ENCODE results near the gene GEN1. TPM values are rescaled to one million over a fixed set of nuclear protein-coding genes. Genes with fewer than 3 reads are reported as not detected.

The GEN1 gene
- total and polyA plus RNA-seq, 2 of the 13 experiments (the other 11 are each of a cell fraction or from before 2014, with no cell fraction given) = 9.9 to 27.1 TPM

DNA sequence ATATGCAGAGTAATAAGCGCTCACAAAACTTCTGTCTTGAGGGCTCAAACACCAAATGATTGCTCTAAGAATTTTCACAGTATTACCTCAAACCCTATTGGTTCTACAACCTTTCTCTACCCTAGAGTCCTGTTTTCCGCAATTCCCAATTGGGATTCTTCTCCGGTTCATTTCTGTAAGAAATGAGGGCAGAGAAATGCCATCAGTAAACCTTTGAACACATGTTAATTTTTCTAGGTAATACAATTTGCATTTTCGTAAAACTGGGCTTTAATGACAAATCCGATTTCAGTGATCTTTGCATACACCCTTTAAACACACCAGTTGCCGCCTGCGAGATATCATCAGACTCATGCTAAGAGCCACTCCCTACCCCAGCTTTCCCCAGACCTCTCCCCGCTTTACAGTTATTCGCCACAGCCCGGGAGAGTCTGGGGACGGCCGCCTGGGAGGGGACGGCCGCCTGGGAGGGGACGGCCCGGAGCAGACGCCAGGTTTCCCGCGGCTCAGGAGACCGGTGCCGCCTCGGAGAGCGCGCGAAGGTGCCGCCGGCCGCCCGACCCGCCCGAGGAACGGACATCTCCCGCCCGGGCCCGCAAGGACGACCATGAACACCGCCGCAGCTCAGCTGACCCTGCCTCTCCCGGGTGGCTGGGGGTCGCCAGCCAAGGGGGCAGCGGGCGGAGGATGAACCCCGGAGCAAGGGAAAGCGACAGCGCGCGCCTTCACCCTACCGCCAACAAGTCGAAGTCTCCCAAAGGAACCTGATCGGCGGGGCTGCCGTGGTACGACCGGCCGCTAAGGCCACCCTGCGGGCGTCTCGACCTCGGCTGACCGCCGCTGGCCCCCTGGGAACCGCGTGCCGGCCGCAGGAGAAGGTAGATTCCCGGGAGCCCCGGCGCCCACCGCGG is 791 bp upstream of the GEN1 start (continued):
- TF ChIP-seq ZNF10 (CRISPR knock-in tag; IDR thresholded peaks at IDR 0.05; ENCODE audit: borderline replicate concordance, low read depth) (no peak), KMT2A (CRISPR knock-in tag; IDR thresholded peaks at IDR 0.05) (peak; percentile 94), HDAC6 (IDR thresholded peaks at IDR 0.05; ENCODE audit: low read depth, low read length) (no peak), RBM39 (IDR thresholded peaks at IDR 0.05; ENCODE audit: low read depth, low read length, poor library complexity, severe bottlenecking) (no peak), PRDM4 (CRISPR knock-in tag; IDR thresholded peaks at IDR 0.05; ENCODE audit: borderline replicate concordance) (0 out of 2 replicates have a peak, but pooled peaks have one; percentile 55), DMAP1 (CRISPR knock-in tag; IDR thresholded peaks at IDR 0.05) (peak; percentile 45), ZNF883 (CRISPR knock-in tag; IDR thresholded peaks at IDR 0.05; ENCODE audit: not compliant biosample characterization) (peak; percentile 64), NFKBIZ (CRISPR knock-in tag; IDR thresholded peaks at IDR 0.05) (no peak), ZNF564 (CRISPR knock-in tag; IDR thresholded peaks at IDR 0.05) (peak; percentile 35; the same call in 1 of the 2 replicates), ZNF839 (CRISPR knock-in tag; IDR thresholded peaks at IDR 0.05; ENCODE audit: borderline replicate concordance) (0 out of 2 replicates have a peak, but pooled peaks have one; percentile 30), ZNF841 (CRISPR knock-in tag; IDR thresholded peaks at IDR 0.05; ENCODE audit: borderline replicate concordance) (peak; percentile 38; the same call in 1 of the 2 replicates), ZNF431 (CRISPR knock-in tag; IDR thresholded peaks at IDR 0.05; ENCODE audit: borderline replicate concordance, low read depth) (peak; percentile 42; the same call in 1 of the 2 replicates), KAT7 (CRISPR knock-in tag; IDR thresholded peaks at IDR 0.05; ENCODE audit: borderline replicate concordance) (peak; percentile 95), ZNF275 (CRISPR knock-in tag; IDR thresholded peaks at IDR 0.05; ENCODE audit: borderline replicate concordance) (peak; percentile 88), ZFP62 (CRISPR knock-in tag; IDR thresholded peaks at IDR 0.05) (no peak)
- TF ChIP-seq, protein P1, sequence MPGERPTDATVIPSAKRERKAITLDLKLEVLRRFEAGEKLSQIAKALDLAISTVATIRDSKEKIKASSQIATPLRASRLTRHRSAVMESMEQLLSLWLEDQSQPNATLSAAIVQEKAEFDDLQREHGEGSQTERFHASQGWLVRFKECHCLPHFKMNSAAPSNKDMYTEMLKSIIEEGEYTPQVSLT (CRISPR knock-in tag; IDR thresholded peaks at IDR 0.05; ENCODE audit: borderline replicate concordance, low read depth) = no peak
- TF ChIP-seq, protein P2, sequence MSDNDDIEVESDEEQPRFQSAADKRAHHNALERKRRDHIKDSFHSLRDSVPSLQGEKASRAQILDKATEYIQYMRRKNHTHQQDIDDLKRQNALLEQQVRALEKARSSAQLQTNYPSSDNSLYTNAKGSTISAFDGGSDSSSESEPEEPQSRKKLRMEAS (IDR thresholded peaks at IDR 0.05) = peak; percentile 87
- TF ChIP-seq, protein P3, sequence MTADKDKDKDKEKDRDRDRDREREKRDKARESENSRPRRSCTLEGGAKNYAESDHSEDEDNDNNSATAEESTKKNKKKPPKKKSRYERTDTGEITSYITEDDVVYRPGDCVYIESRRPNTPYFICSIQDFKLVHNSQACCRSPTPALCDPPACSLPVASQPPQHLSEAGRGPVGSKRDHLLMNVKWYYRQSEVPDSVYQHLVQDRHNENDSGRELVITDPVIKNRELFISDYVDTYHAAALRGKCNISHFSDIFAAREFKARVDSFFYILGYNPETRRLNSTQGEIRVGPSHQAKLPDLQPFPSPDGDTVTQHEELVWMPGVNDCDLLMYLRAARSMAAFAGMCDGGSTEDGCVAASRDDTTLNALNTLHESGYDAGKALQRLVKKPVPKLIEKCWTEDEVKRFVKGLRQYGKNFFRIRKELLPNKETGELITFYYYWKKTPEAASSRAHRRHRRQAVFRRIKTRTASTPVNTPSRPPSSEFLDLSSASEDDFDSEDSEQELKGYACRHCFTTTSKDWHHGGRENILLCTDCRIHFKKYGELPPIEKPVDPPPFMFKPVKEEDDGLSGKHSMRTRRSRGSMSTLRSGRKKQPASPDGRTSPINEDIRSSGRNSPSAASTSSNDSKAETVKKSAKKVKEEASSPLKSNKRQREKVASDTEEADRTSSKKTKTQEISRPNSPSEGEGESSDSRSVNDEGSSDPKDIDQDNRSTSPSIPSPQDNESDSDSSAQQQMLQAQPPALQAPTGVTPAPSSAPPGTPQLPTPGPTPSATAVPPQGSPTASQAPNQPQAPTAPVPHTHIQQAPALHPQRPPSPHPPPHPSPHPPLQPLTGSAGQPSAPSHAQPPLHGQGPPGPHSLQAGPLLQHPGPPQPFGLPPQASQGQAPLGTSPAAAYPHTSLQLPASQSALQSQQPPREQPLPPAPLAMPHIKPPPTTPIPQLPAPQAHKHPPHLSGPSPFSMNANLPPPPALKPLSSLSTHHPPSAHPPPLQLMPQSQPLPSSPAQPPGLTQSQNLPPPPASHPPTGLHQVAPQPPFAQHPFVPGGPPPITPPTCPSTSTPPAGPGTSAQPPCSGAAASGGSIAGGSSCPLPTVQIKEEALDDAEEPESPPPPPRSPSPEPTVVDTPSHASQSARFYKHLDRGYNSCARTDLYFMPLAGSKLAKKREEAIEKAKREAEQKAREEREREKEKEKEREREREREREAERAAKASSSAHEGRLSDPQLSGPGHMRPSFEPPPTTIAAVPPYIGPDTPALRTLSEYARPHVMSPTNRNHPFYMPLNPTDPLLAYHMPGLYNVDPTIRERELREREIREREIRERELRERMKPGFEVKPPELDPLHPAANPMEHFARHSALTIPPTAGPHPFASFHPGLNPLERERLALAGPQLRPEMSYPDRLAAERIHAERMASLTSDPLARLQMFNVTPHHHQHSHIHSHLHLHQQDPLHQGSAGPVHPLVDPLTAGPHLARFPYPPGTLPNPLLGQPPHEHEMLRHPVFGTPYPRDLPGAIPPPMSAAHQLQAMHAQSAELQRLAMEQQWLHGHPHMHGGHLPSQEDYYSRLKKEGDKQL (CRISPR knock-in tag; IDR thresholded peaks at IDR 0.05; ENCODE audit: low read depth) = 0 out of 2 replicates have a peak, but pooled peaks have one; percentile 9

Data from HepG2 (cell line).